ENCODE data around the gene DUSP5.
"Not testable (repeated sequence)": the region's sequence is repeated elsewhere in the genome, so short reads cannot be mapped to it uniquely, and the experiment has no call there.

Gene DUSP5

GRCh38 chr10:110524179-110524858 lies 26.6 kb downstream of the DUSP5 start:
- no peak for DNase-seq

DNA sequence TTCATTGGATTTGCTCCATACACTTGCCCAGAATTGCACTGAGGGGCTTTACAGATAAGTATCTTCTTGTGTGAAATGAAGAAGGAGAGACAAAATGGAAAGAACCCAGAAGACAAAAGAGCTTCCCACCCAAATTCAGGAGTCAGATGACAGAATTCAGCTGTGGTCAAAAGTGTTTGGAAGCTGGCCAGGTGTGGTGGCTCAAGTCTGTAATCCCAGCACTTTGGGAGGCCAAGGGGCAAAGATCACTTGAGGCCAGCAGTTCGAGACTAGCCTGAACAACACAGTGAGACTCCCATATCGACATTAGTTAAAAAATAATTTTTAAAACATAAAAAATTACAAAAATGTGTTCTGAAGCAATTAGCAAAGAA lies 27.1 kb downstream of the DUSP5 start:
- DNase-seq, result no peak

DNA sequence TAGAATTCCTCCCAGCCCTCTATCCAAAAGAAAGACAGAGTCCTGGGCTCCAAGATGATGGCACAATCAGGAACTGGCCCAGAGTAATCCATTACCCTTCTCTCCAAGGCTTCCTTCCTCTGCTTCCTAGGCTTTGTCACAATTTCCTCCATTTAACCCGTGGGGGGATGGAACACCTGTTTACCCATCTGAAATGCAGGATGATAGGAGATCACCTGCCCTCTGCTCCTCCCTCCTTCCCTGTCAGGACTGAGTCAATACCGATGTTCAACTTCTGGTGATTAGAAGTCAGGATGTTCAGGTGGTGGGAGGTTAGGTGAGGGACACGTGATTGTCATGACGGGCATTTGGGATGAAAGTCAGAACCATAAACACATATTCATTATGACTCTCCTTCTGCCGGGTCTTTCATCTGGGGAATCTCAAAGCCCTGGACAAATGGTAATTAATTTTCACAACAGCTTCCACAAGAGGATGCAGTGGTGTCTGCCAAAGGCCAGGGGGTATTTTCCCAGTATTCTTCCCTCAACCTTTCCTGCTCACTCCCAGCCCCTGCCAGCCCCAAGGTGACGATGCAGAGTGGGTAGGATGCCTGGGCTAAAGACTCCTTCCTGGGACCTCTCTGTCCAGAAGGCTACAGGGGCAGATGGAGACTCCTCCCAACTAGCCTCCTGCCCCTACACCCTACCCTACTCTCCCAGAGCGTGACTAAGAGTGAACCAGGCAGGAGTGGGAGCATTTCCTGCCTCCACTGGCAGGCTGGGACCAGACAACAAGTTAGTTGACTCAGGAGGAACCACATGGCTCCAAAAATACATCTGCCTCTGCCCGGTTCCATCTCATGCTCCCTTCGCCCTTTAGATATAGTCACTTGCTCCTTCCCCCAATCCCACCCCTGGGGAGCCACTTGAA lies 27.9 kb downstream of the DUSP5 start:
- DNase-seq, result no peak

- DNase-seq, result no peak
Measured at GRCh38 chr10:110527731-110528171, 30.0 kb downstream of the DUSP5 start.

- DNase-seq, result no peak
Measured at GRCh38 chr10:110528224-110528996, 30.7 kb downstream of the DUSP5 start.

DNA sequence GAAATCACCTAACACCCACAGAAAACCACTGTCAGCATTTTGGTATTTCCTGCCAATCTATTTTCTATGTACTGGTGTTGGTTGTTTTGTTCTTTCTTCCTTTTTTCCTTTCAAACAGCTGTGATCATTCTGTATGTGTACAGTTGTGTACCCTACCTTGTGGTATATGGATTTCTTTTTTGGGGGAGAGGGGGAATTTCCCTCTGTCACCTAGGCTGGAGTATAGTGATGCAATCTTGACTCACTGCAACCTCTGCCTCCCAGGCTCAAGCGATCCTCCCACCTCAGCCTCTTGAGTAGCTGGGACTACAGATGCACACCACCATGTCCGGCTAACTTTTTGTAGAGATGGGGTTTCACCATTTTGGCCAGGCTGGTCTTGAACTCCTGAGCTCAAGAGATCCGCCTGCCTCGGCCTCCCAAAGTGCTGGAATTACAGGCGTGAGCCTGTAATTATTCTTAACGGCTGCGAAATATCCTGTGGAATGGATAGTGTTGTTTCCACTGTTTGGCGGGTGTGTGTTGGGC lies 31.4 kb downstream of the DUSP5 start:
- not testable (repeated sequence) for DNase-seq

DNA sequence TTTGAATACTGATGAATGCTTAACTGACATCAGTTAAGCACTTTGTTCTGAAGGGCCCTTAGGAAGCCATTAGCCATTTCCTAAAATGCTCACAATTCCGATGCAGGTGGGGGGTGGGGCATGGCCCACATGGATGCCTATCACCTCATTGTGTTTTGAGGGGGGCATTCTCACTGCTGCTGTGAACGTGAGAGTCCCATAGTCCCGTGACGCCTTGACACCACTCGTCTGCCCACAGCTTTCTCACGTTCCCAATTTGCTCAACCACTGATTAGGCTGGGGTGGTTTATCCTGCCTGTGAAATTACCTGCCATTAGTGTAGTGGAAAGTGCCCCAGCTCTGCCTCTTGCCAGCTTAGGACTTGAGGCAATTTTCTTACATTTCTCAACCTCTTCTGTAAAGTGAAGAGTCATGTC lies 31.9 kb downstream of the DUSP5 start:
- DNase-seq, result no peak

DNA sequence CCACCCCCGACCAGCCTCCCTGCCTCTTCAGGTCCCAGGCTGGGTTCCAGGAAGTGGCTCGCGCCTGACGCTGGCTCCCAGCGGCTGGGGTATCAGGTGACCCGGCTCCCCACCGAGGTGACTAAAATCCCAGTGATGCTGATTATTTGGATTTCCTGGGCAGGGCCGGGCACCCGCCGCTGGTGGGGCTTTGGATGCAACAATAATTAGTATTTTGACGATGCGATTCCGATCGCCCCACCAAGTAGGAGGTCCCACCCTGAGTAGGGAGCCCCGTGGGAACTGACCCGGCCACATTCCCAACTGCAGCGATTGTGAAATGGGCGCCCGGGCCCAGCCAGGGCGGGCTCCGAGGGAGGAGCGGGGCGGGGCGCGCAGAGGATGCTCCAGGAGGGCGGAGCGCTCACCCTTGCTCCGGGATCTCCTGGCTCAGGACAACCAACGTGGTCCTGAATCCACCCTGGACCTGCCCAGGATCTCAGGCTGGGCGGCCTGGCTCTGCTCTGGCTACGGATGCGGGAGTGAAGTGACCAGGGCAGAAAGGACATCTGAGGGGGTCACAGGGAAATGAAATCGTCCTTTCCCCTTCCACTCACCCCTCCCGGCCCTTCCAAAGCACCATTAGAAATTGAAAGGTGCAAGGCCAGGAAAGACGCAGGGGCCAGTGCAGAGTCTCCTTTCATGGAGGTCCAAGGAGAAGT lies 32.6 kb downstream of the DUSP5 start:
- DNase-seq, result peak; percentile 4

- no peak for DNase-seq
Measured at GRCh38 chr10:110531687-110532086, 34.0 kb downstream of the DUSP5 start.

- not testable (repeated sequence) for DNase-seq
Measured at GRCh38 chr10:110532628-110533027, 34.9 kb downstream of the DUSP5 start.

- DNase-seq, result no peak
Measured at GRCh38 chr10:110533149-110533548, 35.4 kb downstream of the DUSP5 start.

DNA sequence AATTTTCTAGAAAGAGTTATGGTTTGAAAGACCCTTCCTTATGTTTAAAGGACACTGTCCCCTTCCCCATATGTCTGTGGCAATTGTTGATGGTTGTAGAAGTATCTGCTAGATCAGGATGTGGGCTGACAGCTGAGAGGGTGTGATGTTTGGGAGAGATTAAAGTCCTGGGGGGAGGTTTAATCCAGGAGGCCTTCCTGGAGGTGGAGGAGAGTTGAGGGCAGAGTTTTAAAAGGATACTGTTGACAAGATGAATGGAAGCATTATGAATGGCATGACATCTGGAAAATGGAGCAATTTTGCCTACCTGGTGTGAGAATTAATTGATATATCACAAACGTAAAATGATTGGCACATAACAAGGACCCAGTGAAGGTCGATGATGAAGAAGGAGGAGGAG lies 36.9 kb downstream of the DUSP5 start:
- DNase-seq, result no peak

GRCh38 chr10:110535958-110536891 lies 38.5 kb downstream of the DUSP5 start:
- no peak for DNase-seq

GRCh38 chr10:110539091-110539490 lies 41.4 kb downstream of the DUSP5 start:
- no peak for DNase-seq

- DNase-seq, result peak; percentile 19
Measured at GRCh38 chr10:110540031-110540430, 42.3 kb downstream of the DUSP5 start.

GRCh38 chr10:110544958-110545537 lies 47.3 kb downstream of the DUSP5 start:
- no peak for DNase-seq

DNA sequence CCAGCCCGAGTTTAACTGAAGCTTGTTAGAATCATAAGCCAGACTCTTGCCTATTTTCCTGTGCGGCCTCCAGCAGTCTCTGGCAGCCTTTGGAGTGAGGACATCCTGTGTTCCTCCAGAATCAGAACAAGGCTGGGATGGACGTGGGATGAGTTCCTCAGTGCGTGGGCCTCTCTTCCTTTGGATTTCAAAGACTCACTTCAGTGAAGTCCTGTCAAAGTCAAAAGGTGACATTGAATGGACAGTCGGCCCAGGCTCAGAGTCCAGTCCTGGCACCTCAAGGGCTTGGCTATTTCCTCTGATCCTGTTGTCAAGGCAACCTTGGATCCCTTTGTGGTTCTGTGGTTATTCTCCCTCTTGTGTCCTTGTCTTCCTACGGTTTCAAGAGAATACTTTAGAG lies 48.4 kb downstream of the DUSP5 start:
- DNase-seq, result no peak

DNA sequence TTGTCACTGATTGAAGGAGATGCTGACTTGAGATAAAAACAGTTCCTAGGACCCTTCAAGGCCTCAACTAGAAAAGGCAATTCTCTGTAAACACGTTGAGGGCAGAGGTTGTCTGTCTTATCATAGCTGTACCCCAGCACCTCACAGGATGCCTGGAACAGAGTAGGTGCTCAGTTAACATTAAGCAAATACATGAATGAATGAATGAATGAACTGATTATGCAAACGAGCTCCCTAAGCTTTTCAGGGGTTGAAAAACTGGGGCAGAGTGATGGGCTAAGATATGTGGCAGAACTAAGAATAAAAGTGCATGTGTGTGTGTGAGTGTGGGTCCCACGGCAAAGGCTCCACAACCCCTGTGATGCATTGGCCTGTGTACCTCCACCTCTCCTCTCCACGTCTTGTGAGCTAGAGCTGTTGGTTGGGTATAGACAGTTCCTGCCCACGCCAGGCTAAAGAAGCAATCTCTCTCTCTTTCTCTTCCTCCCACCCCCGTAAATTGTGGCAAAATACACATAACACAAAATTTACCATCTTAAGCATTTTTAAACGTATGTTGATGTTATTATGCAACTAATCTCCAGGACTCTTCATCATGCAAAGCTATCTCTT lies 48.9 kb downstream of the DUSP5 start:
- no peak for DNase-seq

- peak; percentile 40 for DNase-seq
Measured at GRCh38 chr10:110547139-110547761, 49.5 kb downstream of the DUSP5 start.

DNA sequence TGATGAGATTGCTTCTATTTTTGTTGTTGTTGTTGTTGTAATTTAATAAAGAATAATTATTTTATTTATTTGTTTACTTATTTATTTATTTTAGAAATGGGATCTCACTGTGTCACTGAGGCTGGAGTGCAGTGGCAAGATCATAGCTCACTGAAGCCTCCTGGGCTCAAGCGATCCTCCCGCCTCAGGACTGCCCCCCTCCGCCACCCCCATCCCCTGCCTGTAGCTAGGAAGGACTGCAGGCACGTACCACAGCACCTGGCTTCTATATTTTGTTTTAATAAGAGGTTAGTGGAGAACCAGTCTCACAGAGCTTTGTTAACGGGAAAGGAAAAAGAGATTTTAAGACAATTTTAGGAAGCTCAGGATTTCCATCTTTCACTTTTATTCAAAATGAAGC lies 50.3 kb downstream of the DUSP5 start:
- no peak for DNase-seq

All from DMS79 treated with DMSO at 0.1 percent for 48 hours (cell line).